GM23248 (cell line): ENCODE data around the gene PPP6R3. TPM values are rescaled to one million over a fixed set of nuclear protein-coding genes. Genes with fewer than 3 reads are reported as not detected.

ENCODE experiments used
- DNase-seq: peaks from one replicate; pipeline ENCODE4 v3.0.0-alpha.2; 2015
- H2AFZ ChIP-seq: fragments of 200-600 bp; sonication (generic); 2 replicates; pipeline ENCODE4 v1.6.1; 2016; ENCODE audit warnings: antibody characterized with exemption
- H3F3A ChIP-seq: fragments of 200-600 bp; sonication (generic); 2 replicates; pipeline ENCODE4 v1.6.1; 2016; ENCODE audit warnings: mild to moderate bottlenecking, antibody characterized with exemption, mixed run types; ENCODE audit not compliant: insufficient read depth
- H3K27ac ChIP-seq: fragments of 200-600 bp; sonication (generic); 2 replicates; pipeline ENCODE4 v1.5.1; 2016; ENCODE audit warnings: mild to moderate bottlenecking
- H3K27me3 ChIP-seq: fragments of 200-600 bp; sonication (generic); replicated peaks from 2 replicates; pipeline ENCODE4 v1.6.1; 2016; ENCODE audit warnings: mild to moderate bottlenecking; ENCODE audit not compliant: insufficient read depth
- H3K36me3 ChIP-seq: fragments of 200-600 bp; sonication (generic); 2 replicates; pipeline ENCODE4 v1.6.1; 2016; ENCODE audit warnings: low read depth, mild to moderate bottlenecking
- H3K4me1 ChIP-seq: fragments of 200-600 bp; sonication (generic); 2 replicates; pipeline ENCODE4 v1.6.1; 2016; ENCODE audit warnings: mild to moderate bottlenecking; ENCODE audit not compliant: insufficient read depth
- H3K4me2 ChIP-seq: fragments of 200-600 bp; sonication (generic); one replicate; pipeline ENCODE4 v1.6.1; 2016; ENCODE audit warnings: mild to moderate bottlenecking; ENCODE audit not compliant: unreplicated experiment
- H3K4me3 ChIP-seq: fragments of 200-600 bp; sonication (generic); 2 replicates; pipeline ENCODE4 v1.5.1; 2016; ENCODE audit warnings: mild to moderate bottlenecking
- H3K79me2 ChIP-seq: fragments of 200-600 bp; sonication (generic); 2 replicates; pipeline ENCODE4 v1.6.1; 2016; ENCODE audit warnings: mild to moderate bottlenecking; ENCODE audit not compliant: insufficient read depth
- H3K9ac ChIP-seq: fragments of 200-600 bp; sonication (generic); 2 replicates; pipeline ENCODE4 v1.6.1; 2016; ENCODE audit warnings: mild to moderate bottlenecking
- H3K9me2 ChIP-seq: fragments of 200-600 bp; sonication (generic); 2 replicates; pipeline ENCODE4 v1.6.1; 2016; ENCODE audit warnings: mixed run types, mild to moderate bottlenecking, moderate library complexity; ENCODE audit not compliant: insufficient read depth
- H3K9me3 ChIP-seq: fragments of 200-600 bp; sonication (generic); one replicate; pipeline ENCODE4 v1.6.1; 2017; ENCODE audit warnings: low read depth
- H4K20me1 ChIP-seq: fragments of 200-600 bp; sonication (generic); 2 replicates; pipeline ENCODE4 v1.6.0; 2016; ENCODE audit not compliant: insufficient read depth
- EZH2 ChIP-seq: fragments of 200-600 bp; sonication (generic); IDR thresholded peaks from 2 replicates; pipeline ENCODE4 v1.6.1; 2018; ENCODE audit warnings: antibody characterized with exemption, mild to moderate bottlenecking; ENCODE audit not compliant: insufficient read depth, poor library complexity, severe bottlenecking
- EZH2phosphoT487 ChIP-seq: fragments of 200-600 bp; sonication (generic); IDR thresholded peaks from 2 replicates; pipeline ENCODE4 v1.6.1; 2018; ENCODE audit warnings: antibody characterized with exemption, moderate library complexity, mild to moderate bottlenecking, low read depth; ENCODE audit not compliant: insufficient read depth
- WGBS, 2 experiments: methylation state at CpG; one replicate each; pipeline ENCODE4 v1.1.6; 2015 to 2017; ENCODE audit warnings: low lambda C conversion rate in 2 of 2, low coverage in 1 of 2; ENCODE audit errors: missing lambda C conversion rate in 2 of 2; 5-methylcytosine and 5-hydroxymethylcytosine counted together
- in situ Hi-C: fragments of 300-500 bp; cut with MboI; formaldehyde crosslinking; loops from 2 replicates; pipeline ENCODE4 v1.15.0; 2020
- polyA plus RNA-seq: library from polyadenylated mRNA; unstranded; fragments of >200 nt; fragmentation: Nextera tagmentation; extraction: Ambion mirVana; gene quantifications from 2 replicates; pipeline ENCODE4 v1.2.1, GENCODE V29; 2016
- total RNA-seq: library from RNA; depleted of rRNA; stranded (reverse); fragments of >200 nt; shearing (Covaris generic); gene quantifications from 2 replicates; pipeline ENCODE4 v1.2.3, GENCODE V29; 2014

Gene PPP6R3
- total and polyA plus RNA-seq, 2 experiments from 2014 or later = 47.5 to 96.0 TPM

DNA sequence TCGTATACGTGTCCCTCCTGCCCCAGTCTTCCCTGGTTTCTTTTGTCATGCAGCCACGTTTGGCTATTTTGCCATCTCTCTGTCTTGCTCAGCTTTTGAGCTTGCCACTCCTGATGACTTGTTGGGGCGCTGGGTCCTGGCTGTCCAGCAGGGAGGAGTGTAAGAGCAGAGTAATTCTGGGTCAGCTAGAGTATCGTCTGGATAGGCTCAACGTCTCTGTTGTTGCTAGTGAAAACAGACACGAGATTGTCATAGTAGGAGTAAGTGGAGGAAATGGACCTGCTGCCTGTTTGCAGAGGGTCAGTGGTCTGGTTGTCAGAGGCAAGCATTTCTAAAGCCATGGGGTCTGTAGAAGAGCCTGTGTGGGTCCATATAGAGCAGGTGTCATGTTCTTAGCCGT, 83.0 kb downstream of the PPP6R3 start:
- Histone ChIP-seq H3F3A (peaks cover 16% of the 10 kb centered on the region), H3K9ac (no peak overlapping the region), H3K4me3 (no peak overlapping the region), H3K36me3 (peaks cover 17% of the 10 kb centered on the region; the same call in 1 of the 2 replicates), H3K27ac (peak overlapping the region; percentile 92), H3K9me3 (no peaks in the 10 kb centered on the region), H2AFZ (no peak overlapping the region), H4K20me1 (peaks cover 9% of the 10 kb centered on the region; the same call in 1 of the 2 replicates), H3K4me1 (peaks cover 15% of the 10 kb centered on the region), H3K4me2 (no peak overlapping the region), H3K9me2 (no peaks in the 10 kb centered on the region), H3K79me2 (peaks cover 93% of the 10 kb centered on the region), H3K27me3 (no peaks in the 10 kb centered on the region)
- 62 to 65% methylated on average over 8 of the region's 8 CpGs for WGBS, 2 experiments
- DNase-seq = peak; percentile 15
- in situ Hi-C loops = no loop called here
- TF ChIP-seq EZH2phosphoT487 (no peak), EZH2 (no peak)

- H3F3A ChIP-seq = peaks cover 23% of the 10 kb centered on the region
- H3K27me3 ChIP-seq = no peaks in the 10 kb centered on the region
- no peak for TF ChIP-seq EZH2phosphoT487
- TF ChIP-seq EZH2 = no peak
- no peaks in the 10 kb centered on the region for H3K9me3 ChIP-seq
- H3K79me2 ChIP-seq = peaks cover 93% of the 10 kb centered on the region
- H3K4me2 ChIP-seq = no peak overlapping the region
- no peak overlapping the region for H2AFZ ChIP-seq
- no peak for DNase-seq
- H3K36me3 ChIP-seq = peaks cover 17% of the 10 kb centered on the region; the same call in 1 of the 2 replicates
- in situ Hi-C loops = no loop called here
- H3K4me3 ChIP-seq = no peak overlapping the region
- H4K20me1 ChIP-seq = peaks cover 9% of the 10 kb centered on the region; the same call in 1 of the 2 replicates
- H3K9me2 ChIP-seq = no peaks in the 10 kb centered on the region
- peaks cover 25% of the 10 kb centered on the region for H3K4me1 ChIP-seq
- H3K27ac ChIP-seq = no peak overlapping the region
- no peak overlapping the region for H3K9ac ChIP-seq
These were observed 84.8 kb downstream of the PPP6R3 start for GRCh38 chr11:68545347-68545746.

DNA sequence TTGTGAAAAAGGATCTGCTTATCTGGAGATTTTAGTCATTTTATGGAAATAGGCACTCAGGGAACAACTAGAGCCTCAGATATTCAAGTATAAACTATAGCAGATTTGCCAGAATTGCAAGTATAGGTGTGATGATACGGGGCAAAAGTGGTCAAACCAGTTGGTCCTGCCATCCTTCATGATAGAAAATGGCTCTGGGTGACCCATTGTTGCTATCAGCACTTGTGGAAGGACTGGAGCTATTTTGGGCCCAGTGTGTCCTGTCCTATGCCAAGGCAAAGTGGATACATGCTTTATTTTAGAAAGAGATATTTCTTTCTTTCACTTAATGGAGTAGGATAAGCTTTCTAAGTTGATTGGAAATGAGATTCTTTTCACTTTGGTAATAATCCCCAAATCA, 85.2 kb downstream of the PPP6R3 start:
- Histone ChIP-seq H3K4me2 (no peak overlapping the region), H3K9me2 (no peaks in the 10 kb centered on the region), H3K27ac (no peak overlapping the region), H3K36me3 (peaks cover 17% of the 10 kb centered on the region; the same call in 1 of the 2 replicates), H3K4me3 (no peak overlapping the region), H4K20me1 (peaks cover 9% of the 10 kb centered on the region; the same call in 1 of the 2 replicates), H3K9me3 (no peaks in the 10 kb centered on the region), H3K9ac (no peak overlapping the region), H3K27me3 (no peaks in the 10 kb centered on the region), H3K4me1 (peaks cover 30% of the 10 kb centered on the region), H2AFZ (no peak overlapping the region), H3F3A (peaks cover 28% of the 10 kb centered on the region), H3K79me2 (peaks cover 93% of the 10 kb centered on the region)
- in situ Hi-C loops = no loop called here
- DNase-seq = no peak
- WGBS, 2 experiments = 97 to 100% methylated on average over 1 of the region's 1 CpG
- TF ChIP-seq EZH2phosphoT487 = no peak
- no peak for TF ChIP-seq EZH2

DNA sequence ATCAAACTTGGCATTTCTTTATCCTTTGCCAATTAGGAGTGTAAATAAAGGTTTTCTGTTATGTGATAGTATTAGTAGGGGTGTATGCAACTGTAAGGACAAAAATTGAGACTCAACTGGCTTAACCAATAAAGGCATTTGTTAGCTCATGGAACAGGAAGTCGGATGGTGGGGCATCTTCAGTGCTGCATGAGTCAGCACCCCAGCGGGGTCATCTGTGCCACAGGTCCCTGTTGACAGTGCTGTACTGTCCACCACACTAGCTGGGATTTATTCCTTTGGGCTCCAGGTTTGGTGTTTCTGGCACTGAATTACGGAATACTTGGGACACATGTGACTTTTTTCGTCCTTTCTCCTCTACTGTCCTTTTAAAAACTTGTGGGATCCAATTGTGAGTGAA, 86.0 kb downstream of the PPP6R3 start:
- DNase-seq = peak; percentile 11
- H3K27me3 ChIP-seq = no peaks in the 10 kb centered on the region
- peaks cover 35% of the 10 kb centered on the region for H3F3A ChIP-seq
- H3K9me2 ChIP-seq = no peaks in the 10 kb centered on the region
- H3K9me3 ChIP-seq = no peaks in the 10 kb centered on the region
- no peak overlapping the region for H3K9ac ChIP-seq
- no peak overlapping the region for H3K4me2 ChIP-seq
- in situ Hi-C loops = no loop called here
- H3K79me2 ChIP-seq = peaks cover 93% of the 10 kb centered on the region
- peaks cover 17% of the 10 kb centered on the region; the same call in 1 of the 2 replicates for H3K36me3 ChIP-seq
- H3K27ac ChIP-seq = no peak overlapping the region
- TF ChIP-seq EZH2phosphoT487 (no peak), EZH2 (no peak)
- H2AFZ ChIP-seq = no peak overlapping the region
- 92 to 95% methylated on average over 4 of the region's 4 CpGs for WGBS, 2 experiments
- no peak overlapping the region for H3K4me3 ChIP-seq
- H3K4me1 ChIP-seq = peaks cover 34% of the 10 kb centered on the region
- H4K20me1 ChIP-seq = peaks cover 9% of the 10 kb centered on the region; the same call in 1 of the 2 replicates
